HG02981 (cell line): ENCODE data around the gene PLOD3.

ENCODE experiments used
- ATAC-seq: cut with Tn5 transposase; IDR thresholded peaks from one replicate; pipeline ENCODE4 v1.9.1; 2021; ENCODE audit warnings: mild to moderate bottlenecking, moderate library complexity; ENCODE audit not compliant: unreplicated experiment

PLOD3 gene

DNA sequence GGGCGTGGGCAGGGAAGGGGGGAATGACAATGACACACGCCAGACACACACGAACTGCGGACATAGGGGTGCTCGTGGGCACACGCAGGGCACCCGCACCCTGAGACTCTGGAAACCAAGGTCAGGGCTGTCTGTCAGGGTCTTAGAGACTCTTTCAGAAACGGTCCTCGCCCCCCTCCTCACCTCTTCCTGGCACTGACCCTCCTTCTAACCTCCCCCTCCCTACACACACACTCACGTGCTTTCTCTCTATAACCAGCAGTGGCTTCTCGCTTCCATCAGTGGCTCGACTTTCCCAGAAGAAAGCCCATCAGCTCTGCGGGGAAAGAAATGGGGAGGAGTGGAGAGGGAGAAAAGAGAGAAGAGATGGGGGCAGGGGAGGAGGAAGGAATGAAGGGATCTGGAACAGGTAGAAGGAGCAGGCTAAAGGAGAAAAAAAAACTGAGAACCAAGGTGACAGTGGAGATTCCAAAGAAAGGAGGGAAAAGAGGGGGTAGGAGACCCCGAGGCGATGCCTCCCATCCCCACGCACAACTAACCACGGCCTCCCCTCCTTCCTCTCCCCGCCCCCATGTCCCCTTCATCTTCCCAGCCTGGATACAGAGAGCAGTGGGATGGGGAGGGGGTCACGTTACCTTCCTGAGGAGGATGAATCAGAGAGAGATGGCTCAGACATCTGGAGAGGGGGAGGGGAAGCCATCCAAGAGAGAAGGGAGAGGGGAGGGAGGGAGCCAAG lies 50.3 kb downstream of the PLOD3 start:
- ATAC-seq = no peak

DNA sequence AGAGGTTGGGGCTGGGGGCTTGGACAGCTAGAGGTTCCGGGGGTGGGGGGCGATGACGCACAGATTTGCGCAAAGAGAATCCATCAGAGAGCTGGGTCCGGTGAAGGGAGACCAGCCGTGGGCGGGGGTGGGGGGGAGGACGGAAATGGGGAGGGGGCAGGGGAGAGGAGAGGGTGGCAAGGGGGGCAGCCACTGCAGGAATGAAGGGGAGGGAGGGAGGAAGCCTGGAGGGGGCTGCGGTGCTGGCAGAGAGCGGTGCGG lies 50.8 kb downstream of the PLOD3 start:
- no peak for ATAC-seq

DNA sequence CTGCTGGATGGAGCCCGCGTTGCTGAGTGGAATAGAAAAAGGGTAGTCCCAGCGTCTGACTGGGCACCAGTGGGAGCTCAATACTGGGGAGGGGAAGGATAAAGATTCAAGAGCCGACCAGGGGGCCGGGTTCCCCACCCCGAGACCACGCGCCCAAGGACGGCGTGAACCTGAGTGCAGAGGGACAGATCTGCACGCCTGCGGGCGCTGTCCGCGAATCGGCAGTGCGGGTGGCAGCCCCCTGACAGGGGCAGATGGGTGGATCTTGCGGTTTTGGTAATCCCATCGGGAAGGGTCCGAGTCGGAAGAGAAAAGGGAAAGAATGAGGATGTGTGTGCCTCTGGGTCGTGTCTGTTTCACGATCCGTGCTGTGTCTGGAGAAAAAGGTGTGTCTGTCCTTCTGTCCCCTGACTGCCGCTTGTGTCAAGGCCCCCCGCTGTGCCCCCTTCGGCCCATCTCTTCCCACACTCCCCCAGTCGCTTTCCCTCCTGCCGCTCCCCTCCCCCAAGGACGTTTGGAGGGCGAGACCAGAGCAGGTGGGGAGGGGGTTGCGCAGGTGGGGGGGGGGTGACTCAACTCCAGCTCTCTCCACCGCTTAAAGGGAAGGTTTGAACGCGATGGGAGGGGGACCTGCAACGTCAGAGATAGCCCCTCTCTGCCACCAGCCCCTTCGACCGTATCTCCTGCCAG lies 51.3 kb downstream of the PLOD3 start:
- no peak for ATAC-seq

DNA sequence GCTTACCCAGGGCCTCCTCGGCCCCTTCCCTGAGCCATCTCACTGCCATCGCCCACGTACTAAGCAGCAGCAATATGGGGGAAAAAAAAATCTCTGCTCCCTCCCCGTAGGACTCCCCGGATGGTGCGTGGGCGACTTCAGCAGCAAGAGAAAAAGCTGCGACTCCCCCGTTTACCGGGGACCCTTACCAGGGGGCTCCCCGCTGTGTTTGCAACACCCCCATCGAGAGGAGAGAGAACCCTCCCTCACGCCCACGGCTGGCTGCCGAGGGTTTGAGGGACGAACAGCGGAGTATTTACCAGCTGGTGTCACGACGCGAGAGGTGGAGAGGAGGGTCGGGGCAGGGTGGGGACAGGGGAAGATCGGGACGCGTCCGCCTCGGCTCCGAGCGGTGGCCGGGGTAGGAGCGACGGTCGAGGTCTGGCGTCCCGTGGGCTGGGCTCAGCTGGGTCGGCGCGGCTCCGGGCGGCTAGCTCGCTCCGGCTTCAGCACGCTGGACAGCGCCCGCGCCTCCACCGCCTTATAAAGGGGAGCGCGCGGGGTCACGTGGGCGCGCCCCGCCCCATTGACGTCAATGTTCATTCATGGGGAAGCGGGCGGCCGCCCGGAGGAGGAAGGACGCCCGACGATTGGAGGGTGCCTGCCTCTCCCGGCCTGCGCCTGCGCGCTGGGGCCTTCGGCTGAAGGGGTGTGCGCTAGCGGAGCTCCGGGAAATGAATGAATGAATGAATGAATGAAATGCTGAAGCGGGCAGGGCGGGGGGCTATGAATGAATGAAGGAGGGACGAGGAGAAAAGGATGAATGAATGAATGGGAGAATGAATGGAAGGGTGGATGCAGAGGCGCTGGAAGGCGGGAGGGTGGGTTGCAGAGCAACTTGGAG lies 52.1 kb downstream of the PLOD3 start, which contains the start of gene VGF:
TSS of gene VGF (minus strand) at position 495 of the 883 bp plus-strand sequence. CDS start 726 bp downstream, outside the sequence.
- peak; percentile 67 for ATAC-seq

DNA sequence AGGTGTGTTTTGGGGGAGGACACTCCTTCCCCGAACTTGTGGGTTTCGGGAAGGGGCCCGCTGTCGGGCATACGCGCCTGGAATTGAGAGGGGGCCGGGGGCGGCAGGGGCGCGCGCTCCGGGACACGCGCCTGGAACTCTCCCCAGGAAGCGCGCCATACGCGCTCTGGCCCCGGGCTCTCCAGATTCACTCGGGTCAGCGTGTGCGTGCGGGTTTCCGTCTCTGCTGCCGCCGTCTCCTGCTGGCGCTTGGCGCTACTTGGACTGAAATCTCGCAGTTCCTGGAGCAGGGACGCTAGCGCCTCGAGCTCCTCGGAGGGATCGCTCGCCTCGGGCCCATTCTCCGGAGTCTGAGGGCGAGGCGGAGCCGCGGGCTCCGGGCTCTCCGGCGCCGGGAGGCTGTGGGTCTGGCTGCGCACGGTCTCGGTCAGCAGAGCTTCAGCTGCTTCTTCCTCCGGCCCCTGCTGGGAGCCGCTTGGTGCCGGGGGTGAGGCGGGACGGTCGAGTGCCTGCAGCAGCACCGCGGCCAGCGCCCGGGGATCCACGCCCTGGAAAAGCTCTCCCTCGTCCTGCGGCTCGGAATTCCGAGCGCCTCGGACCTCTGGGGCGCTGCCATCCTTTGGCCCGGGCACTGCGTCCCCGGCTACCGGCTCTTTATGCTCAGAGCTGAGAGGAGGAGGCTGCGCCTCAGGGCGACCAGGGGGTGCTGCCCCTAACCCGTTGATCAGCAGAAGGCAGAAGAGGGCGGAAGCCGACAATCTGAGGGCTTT lies 53.1 kb downstream of the PLOD3 start:
- no peak for ATAC-seq

DNA sequence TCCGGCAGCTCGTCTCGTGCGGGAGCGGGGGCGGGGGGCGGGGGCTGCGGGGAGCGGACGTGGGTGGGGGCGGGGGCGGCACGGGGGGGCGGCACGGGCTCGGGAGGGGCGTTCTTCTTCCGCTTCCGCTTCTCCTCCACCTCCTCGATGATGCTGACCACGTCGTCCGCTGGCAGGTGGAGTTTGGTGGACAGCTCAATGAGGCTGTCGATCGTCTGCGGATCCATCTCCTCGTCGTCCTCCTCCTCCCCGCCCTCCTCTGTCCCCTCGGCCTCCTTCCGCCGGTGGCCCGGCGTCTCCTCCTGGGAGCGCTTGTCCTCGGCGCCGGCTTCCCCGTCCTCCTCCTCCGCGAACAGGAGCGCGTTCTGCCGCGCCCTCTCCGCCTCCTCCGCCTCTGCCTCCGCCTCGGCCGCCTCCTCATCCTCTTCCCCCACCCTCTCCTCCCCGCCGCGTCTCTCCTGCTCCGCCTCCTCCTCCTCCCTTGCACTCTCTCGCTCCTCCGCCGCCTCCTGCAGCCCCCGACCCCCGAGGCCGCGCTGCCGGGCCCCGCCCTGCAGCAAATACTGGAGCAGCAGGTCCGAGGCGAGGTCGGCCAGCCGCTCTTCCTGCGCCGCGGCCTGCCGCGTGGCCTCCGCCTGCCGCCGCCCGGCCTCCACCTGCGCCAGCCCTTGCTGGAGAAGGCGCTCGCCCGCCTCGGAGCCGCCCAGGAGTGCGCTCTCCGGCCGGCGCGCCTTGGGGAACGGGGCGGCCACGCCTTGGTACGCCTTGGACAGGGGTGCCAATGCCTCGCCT lies 53.9 kb downstream of the PLOD3 start:
- no peak for ATAC-seq

DNA sequence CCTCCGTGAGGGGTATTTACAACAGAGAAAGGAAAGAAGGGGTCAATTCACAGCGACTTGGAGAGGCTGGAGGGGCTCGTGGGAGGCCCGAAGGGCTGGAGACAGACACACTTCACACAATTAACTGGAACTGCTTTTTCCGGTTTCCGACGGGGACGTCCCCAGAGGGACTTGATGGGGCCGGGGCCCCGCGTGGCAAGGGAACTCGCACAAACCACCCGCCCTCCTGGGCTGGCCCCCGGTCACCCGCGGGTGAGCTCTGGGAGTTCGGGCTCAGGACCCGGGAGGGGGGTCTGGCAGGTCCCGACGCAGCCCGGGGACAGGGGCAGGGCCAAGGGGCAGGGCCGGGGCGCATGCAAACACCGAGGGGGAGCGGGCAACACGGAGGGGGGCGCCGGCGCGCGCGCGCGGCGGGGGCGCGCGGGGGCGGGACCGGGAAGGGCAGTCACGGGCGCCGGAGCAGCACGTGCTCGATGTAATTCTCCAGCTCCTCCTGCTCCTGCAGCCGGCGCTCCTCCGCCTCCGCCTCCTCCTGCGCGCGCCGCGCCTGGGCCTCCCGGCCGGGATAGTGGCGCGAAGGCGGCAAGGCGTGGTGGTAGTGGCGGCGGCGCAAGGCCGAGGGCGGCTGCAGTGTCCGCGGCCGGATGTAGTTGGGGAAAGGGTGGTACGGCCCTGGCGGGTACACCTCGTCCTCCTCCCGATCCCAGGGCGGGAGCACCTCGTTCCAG lies 54.7 kb downstream of the PLOD3 start:
- ATAC-seq = no peak

DNA sequence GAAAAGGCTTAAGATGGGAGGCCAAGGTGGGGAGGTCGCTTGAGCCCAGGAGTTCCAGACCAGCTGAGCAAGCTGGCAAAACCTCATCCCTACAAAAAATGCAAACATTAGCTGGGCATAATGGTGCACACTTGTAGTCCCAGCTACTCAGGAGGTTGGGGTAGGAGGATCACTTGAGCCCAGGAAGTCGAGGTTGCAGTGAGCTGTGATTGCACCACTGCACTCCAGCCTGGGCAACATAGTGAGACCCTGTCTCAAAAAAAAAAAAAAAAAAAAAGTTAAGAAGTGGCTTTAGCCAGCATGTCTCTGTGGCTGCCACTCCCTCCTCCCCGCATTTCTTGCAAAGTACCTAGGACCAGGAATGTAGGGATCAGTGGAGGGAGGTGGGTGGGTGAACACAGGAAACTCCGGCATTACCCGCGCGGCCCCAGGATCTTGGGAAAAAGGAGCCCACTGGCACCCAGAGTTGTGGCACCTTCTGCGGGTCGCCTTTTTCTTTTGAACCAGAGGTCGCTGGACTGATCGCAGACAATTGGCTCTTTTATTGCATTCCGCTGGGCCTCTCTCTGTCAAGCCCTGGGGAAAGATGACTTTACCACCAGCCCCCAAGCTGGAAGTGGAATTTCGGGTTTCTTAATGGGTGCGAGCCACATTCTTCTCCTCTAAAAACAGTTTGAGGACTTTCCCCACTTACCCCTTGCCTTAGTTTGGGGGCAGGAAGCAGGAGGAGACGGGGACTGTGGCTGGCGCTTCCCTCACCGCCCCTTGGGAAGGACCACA lies 55.5 kb downstream of the PLOD3 start:
- no peak for ATAC-seq

DNA sequence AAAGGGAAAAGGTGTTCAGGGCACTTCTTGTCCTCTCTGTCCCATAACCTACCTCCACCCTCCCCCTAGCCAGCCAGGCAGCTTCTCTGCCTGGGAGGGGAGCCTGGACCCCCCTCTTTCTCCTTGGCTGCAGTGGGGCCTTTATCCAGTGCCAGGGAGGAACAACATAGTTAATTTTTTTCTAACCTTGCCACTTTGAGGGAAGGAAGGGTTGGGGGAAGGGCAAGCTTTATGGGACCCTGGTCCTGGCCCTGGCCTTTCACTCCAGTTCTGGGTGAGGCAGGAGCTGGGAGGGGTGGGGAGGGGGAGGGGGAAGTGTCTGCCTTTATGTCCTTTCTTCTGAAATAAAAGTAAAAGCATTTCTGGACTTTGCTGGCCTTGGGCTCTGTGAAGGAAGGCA lies 56.5 kb downstream of the PLOD3 start:
- no peak for ATAC-seq

DNA sequence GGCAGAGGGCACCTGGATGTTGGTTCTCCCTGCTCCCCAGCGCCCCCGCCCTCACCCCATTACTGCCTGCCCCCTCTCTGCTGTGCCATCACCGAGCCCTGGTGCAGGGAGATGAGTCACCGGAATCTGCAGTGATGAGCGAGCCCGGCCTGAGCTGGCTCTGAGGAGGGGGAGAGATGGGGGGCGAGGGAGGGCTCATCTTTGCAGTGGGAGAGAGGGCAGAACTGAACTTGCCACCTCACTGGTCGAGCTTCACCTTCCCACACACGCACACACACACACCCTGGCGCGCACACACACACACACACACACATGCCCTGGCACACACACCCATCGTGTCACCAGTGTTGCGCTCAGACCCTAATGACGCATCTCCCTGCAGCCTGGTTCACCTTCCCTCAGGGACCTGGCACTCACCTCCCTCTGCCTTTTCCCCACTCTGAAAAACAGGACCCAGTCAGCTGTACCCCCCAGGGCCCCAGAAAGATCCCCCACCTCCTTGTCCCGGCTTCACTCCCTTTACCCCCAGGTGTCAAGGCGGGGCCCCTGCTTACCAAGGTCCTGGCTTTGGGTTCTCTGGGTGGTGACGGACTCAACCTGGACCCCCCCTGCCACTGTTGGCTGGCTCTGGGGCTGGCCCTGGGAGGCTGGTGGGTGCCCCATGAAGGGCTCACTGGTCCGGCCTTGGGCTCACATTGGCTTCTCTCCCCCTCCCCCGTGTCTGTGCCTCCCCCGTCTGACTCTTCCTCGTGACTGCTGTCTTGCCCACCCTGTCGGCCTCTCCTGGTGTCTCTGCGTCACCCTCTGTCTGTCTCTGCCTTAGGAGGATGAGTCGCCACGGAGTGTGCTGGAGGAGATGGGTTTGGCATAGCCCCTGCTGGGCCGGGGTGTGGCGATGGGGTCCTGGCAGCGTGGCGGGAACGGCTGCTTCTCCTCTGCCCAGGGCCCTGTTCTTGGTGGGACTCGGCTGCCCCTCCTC lies 57.4 kb downstream of the PLOD3 start:
- ATAC-seq = no peak

DNA sequence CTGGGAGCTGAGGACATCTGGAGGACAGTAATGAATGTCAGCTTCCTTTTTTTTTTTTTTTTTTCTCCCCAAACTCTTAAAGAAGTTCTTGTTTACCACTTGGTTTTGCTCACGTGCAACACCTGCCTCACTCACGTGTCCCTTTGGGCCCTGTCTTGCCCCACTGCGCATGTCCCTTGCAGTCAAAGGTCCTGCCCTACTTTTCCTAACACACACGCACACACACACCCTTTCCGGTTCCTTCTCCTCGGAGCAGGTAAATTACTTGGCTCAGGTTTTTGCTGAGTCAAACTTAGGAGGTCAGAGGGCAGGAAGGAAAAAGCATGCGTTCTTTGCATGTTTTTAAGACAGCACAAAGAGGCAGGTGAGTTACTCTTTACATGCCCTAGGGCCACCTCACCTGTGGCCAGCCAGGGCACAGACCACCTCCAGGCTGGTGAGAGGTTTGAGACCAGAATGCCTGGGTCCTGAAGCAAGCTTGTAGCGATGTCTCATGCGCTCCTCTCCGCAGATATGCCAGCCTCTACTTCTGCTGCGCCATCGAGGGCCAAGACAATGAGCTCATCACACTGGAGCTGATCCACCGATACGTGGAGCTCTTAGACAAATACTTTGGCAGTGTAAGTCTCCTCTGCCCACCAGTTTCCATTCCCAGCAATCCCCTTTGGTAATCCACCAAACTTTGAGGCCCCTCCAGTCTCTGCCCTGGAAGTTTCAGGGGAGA lies 60.4 kb downstream of the PLOD3 start:
- no peak for ATAC-seq

DNA sequence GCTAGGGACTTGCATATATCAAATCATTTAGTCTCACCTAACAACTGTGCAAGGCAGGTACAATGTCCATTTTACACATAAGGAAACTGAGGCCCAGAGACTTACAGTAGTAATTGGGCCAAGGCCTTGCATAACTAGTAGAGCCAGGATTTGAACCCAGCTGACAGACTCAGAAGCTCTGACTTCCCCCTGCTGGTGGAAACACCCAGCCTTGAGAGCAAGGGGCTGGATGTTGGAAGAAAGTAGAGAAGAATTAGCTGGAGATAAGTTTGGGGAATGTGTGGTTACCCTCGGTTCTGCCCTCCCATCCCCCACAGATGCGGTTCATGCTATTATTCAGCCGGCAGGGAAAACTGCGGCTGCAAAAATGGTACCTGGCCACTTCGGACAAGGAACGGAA lies 61.1 kb downstream of the PLOD3 start:
- no peak for ATAC-seq
